NK-92 (cell line): Measurements from ENCODE around the gene CALN1.

ENCODE experiments used
- DNase-seq: peaks from one replicate; lab custom pipeline; 2025; ENCODE audit not compliant: unreplicated experiment; lab: John Stamatoyannopoulos, UW

Gene CALN1

GRCh38 chr7:71886046-71886445, 526.1 kb downstream of the CALN1 start:
- no peak for DNase-seq

- DNase-seq = no peak
Observed at GRCh38 chr7:71885487-71885886, 526.7 kb downstream of the CALN1 start.

- DNase-seq = no peak
Observed at GRCh38 chr7:71883415-71883814, 528.7 kb downstream of the CALN1 start.

- no peak for DNase-seq
Observed at GRCh38 chr7:71871446-71871845, 540.7 kb downstream of the CALN1 start.

- no peak for DNase-seq
Observed at GRCh38 chr7:71870812-71871211, 541.3 kb downstream of the CALN1 start.

GRCh38 chr7:71868797-71869196, 543.3 kb downstream of the CALN1 start:
- no peak for DNase-seq

- DNase-seq = no peak
Observed at GRCh38 chr7:71867626-71868025, 544.5 kb downstream of the CALN1 start.

- DNase-seq = no peak
Observed at GRCh38 chr7:71865172-71865571, 547.0 kb downstream of the CALN1 start.

- DNase-seq = no peak
Observed at GRCh38 chr7:71864130-71864529, 548.0 kb downstream of the CALN1 start.

- no peak for DNase-seq
Observed at GRCh38 chr7:71860572-71860971, 551.6 kb downstream of the CALN1 start.

- DNase-seq = no peak
Observed at GRCh38 chr7:71857338-71857737, 554.8 kb downstream of the CALN1 start.

GRCh38 chr7:71854546-71855397, 557.4 kb downstream of the CALN1 start:
- DNase-seq = no peak

GRCh38 chr7:71851776-71852498, 560.2 kb downstream of the CALN1 start:
- DNase-seq = no peak

GRCh38 chr7:71846160-71846559, 566.0 kb downstream of the CALN1 start:
- no peak for DNase-seq

GRCh38 chr7:71843676-71844075, 568.5 kb downstream of the CALN1 start:
- no peak for DNase-seq

GRCh38 chr7:71842786-71843185, 569.4 kb downstream of the CALN1 start:
- no peak for DNase-seq

GRCh38 chr7:71842381-71842780, 569.8 kb downstream of the CALN1 start:
- no peak for DNase-seq

- DNase-seq = no peak
Observed at GRCh38 chr7:71835056-71835455, 577.1 kb downstream of the CALN1 start.

GRCh38 chr7:71829515-71829914, 582.6 kb downstream of the CALN1 start:
- DNase-seq = no peak

- DNase-seq = no peak
Observed at GRCh38 chr7:71828361-71828760, 583.8 kb downstream of the CALN1 start.

- no peak for DNase-seq
Observed at GRCh38 chr7:71826141-71826540, 586.0 kb downstream of the CALN1 start.

GRCh38 chr7:71824006-71824760, 588.0 kb downstream of the CALN1 start:
- DNase-seq = no peak
